GM10266 (cell line): ENCODE data around the gene RECQL5.

ENCODE experiments used
- DNase-seq: peaks from one replicate; pipeline ENCODE4 v3.0.0; 2012; ENCODE audit errors: extremely low spot score
- CTCF ChIP-seq: IDR thresholded peaks from 2 replicates; pipeline ENCODE4 v1.5.1; 2012; ENCODE audit warnings: mild to moderate bottlenecking, low read depth; ENCODE audit not compliant: control insufficient read depth, insufficient read depth; ENCODE audit errors: missing control alignments

RECQL5 gene

GRCh38 chr17:75612906-75613626 lies 53.9 kb downstream of the RECQL5 start:
- DNase-seq, result no peak
- no peak for TF ChIP-seq CTCF

- no peak for TF ChIP-seq CTCF
- no peak for DNase-seq
These were observed 55.0 kb downstream of the RECQL5 start for GRCh38 chr17:75611851-75612429.

- TF ChIP-seq CTCF, result no peak
- no peak for DNase-seq
These were observed 56.6 kb downstream of the RECQL5 start for GRCh38 chr17:75610103-75610984.

GRCh38 chr17:75607086-75607485 lies 59.9 kb downstream of the RECQL5 start:
- DNase-seq, result no peak
- TF ChIP-seq CTCF, result no peak

GRCh38 chr17:75605790-75606189 lies 61.2 kb downstream of the RECQL5 start:
- no peak for DNase-seq
- no peak for TF ChIP-seq CTCF

- no peak for DNase-seq
- TF ChIP-seq CTCF, result no peak
These were observed 62.8 kb downstream of the RECQL5 start for GRCh38 chr17:75604034-75604695.

GRCh38 chr17:75603123-75603522 lies 63.8 kb downstream of the RECQL5 start:
- TF ChIP-seq CTCF, result no peak
- no peak for DNase-seq
